Measurements from ENCODE around the gene APOC3.

The APOC3 gene

DNA sequence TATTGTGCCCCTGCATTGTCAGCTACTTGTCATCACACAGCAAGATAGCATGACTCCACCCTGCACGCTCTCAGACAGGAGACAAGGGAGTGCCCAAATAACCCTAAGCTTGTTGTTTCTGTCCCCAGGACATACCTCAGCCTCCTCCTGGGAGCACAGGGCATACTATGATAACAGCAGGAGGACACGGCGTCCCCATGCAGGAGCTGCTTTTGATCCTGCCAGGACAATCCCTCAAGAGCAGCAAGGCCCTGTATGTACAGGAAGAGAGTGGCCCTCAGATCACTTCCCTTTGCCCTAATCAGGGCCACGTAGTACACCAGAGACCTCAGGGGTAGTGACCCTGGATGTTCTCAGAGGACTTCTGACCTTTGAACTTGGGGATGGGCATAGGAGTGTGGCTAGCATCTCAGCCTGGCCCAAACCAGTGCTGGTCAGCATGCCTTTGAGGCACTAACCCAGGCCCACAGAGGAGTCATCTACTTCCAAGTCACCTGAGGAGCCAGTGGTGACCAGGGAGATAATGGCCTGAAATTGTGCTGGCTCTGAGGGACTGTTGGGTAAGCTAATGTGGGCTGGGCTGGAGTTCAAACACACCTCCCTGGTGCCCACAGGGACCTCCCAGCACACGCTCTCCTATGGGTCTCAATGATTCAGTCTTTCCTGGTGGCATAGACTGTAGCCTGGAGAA, 15.8 kb upstream of the APOC3 start:
- no peak overlapping the region for H3K4me3 ChIP-seq (ENCODE audit: low read depth, low read length)
- no peak for DNase-seq (ENCODE audit: low read depth)
- TF ChIP-seq, protein P1, sequence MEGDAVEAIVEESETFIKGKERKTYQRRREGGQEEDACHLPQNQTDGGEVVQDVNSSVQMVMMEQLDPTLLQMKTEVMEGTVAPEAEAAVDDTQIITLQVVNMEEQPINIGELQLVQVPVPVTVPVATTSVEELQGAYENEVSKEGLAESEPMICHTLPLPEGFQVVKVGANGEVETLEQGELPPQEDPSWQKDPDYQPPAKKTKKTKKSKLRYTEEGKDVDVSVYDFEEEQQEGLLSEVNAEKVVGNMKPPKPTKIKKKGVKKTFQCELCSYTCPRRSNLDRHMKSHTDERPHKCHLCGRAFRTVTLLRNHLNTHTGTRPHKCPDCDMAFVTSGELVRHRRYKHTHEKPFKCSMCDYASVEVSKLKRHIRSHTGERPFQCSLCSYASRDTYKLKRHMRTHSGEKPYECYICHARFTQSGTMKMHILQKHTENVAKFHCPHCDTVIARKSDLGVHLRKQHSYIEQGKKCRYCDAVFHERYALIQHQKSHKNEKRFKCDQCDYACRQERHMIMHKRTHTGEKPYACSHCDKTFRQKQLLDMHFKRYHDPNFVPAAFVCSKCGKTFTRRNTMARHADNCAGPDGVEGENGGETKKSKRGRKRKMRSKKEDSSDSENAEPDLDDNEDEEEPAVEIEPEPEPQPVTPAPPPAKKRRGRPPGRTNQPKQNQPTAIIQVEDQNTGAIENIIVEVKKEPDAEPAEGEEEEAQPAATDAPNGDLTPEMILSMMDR (conservative IDR thresholded peaks at IDR 0.05; ENCODE audit: low read depth, low read length): no peak

- H3K4me3 ChIP-seq (ENCODE audit: low read depth, low read length): no peak overlapping the region
- TF ChIP-seq, protein P1 (conservative IDR thresholded peaks at IDR 0.05; ENCODE audit: low read depth, low read length): no peak
- DNase-seq (ENCODE audit: low read depth): no peak
Measured at GRCh38 chr11:116814502-116814901, 15.2 kb upstream of the APOC3 start.

GRCh38 chr11:116819049-116819448, 10.7 kb upstream of the APOC3 start:
- no peak for DNase-seq (ENCODE audit: low read depth)
- no peak overlapping the region for H3K4me3 ChIP-seq (ENCODE audit: low read depth, low read length)
- TF ChIP-seq, protein P1 (conservative IDR thresholded peaks at IDR 0.05; ENCODE audit: low read depth, low read length): no peak

GRCh38 chr11:116821050-116821918, 8.4 kb upstream of the APOC3 start:
- TF ChIP-seq, protein P1 (conservative IDR thresholded peaks at IDR 0.05; ENCODE audit: low read depth, low read length): no peak
- no peak overlapping the region for H3K4me3 ChIP-seq (ENCODE audit: low read depth, low read length)
- DNase-seq (ENCODE audit: low read depth): no peak

- no peak for DNase-seq (ENCODE audit: low read depth)
- TF ChIP-seq, protein P1 (conservative IDR thresholded peaks at IDR 0.05; ENCODE audit: low read depth, low read length): no peak
- no peak overlapping the region for H3K4me3 ChIP-seq (ENCODE audit: low read depth, low read length)
Measured at GRCh38 chr11:116822575-116822974, 7.1 kb upstream of the APOC3 start.

- H3K4me3 ChIP-seq (ENCODE audit: low read depth, low read length): no peak within 1 kb of the TSS
- no peak for DNase-seq (ENCODE audit: low read depth)
- TF ChIP-seq, protein P1 (conservative IDR thresholded peaks at IDR 0.05; ENCODE audit: low read depth, low read length): no peak
Measured at GRCh38 chr11:116823031-116823843, 6.5 kb upstream of the APOC3 start, which contains the start of gene APOA4. TSS of gene APOA4 (minus strand) at chr11:116823304. CDS start at chr11:116823191, 113 bp downstream.
